ENCODE data around the gene DDX5. TPM values are rescaled to one million over a fixed set of nuclear protein-coding genes. Genes with fewer than 3 reads are reported as not detected.

The DDX5 gene
- total RNA-seq, 1 experiment from 2014 or later, result 798 TPM

DNA sequence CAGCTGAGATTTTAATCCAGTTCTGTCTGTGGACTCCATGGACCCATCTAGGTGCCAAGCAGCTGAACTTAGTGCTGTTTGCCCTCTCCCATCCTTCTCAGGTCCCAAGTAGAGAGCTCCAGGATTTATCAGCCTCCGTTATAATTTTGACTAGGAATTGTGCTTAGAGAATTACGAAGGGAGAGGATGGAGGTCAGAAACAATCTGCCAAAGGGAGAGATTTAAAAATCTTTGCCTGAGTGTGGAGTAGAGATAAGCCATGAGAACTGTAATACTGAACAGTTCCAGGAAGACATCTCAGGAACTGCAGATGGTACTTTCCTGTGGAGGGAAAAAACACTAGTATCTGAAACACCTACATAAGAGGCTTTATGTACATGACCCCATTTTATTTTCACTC, 27.7 kb upstream of the DDX5 start:
- H3K9me2 ChIP-seq (ENCODE audit: insufficient read depth), result no peaks in the 10 kb centered on the region
- H3K27me3 ChIP-seq (ENCODE audit: insufficient read depth, low read length), result no peaks in the 10 kb centered on the region
- POLR2A ChIA-PET, result interaction anchor here (1.2 to 1.8 kb wide), 2 partner anchors 28 to 36 kb away, joined by 4 to 6 read pairs; partner anchors contain the start of gene POLG2
- no peak overlapping the region for H2AFZ ChIP-seq (ENCODE audit: low read depth, low read length, poor library complexity, severe bottlenecking)
- ATAC-seq (no peak), DNase-seq (ENCODE audit: low read depth, low spot score) (no peak)
- BruUV-seq (replicated peaks), result no TSS peak
- H3K4me1 ChIP-seq (ENCODE audit: control insufficient read depth in 1 of 2, insufficient read depth in 2 of 2, low read length in 2 of 2), result no peaks in the 10 kb centered on the region
- RAD21 ChIA-PET (ENCODE audit: low non-redundant PET in 1 of 2, low total read pairs in 2 of 2, uncharacterized antibody in 2 of 2, unreplicated experiment in 2 of 2), result interaction anchor here in 1 of 2 experiments (1.0 kb wide), 1 partner anchor 114 kb away, joined by 4 read pairs; no protein-coding TSS in a partner anchor
- H3K79me2 ChIP-seq (ENCODE audit: insufficient read depth, low read length), result no peaks in the 10 kb centered on the region
- H3K9me3 ChIP-seq (ENCODE audit: control insufficient read depth in 1 of 2, insufficient read depth in 1 of 2, low read depth in 1 of 2, low read length in 2 of 2), result no peaks in the 10 kb centered on the region
- CTCF ChIA-PET, result interaction anchor here (0.7 to 2.6 kb wide), 8 partner anchors 11 to 114 kb away, joined by 3 to 34 read pairs (median 3); partner anchors contain the start of gene POLG2
- TF ChIP-seq, protein P1, sequence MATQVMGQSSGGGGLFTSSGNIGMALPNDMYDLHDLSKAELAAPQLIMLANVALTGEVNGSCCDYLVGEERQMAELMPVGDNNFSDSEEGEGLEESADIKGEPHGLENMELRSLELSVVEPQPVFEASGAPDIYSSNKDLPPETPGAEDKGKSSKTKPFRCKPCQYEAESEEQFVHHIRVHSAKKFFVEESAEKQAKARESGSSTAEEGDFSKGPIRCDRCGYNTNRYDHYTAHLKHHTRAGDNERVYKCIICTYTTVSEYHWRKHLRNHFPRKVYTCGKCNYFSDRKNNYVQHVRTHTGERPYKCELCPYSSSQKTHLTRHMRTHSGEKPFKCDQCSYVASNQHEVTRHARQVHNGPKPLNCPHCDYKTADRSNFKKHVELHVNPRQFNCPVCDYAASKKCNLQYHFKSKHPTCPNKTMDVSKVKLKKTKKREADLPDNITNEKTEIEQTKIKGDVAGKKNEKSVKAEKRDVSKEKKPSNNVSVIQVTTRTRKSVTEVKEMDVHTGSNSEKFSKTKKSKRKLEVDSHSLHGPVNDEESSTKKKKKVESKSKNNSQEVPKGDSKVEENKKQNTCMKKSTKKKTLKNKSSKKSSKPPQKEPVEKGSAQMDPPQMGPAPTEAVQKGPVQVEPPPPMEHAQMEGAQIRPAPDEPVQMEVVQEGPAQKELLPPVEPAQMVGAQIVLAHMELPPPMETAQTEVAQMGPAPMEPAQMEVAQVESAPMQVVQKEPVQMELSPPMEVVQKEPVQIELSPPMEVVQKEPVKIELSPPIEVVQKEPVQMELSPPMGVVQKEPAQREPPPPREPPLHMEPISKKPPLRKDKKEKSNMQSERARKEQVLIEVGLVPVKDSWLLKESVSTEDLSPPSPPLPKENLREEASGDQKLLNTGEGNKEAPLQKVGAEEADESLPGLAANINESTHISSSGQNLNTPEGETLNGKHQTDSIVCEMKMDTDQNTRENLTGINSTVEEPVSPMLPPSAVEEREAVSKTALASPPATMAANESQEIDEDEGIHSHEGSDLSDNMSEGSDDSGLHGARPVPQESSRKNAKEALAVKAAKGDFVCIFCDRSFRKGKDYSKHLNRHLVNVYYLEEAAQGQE (IDR thresholded peaks at IDR 0.05; ENCODE audit: low read depth), result no peak
- TF ChIP-seq SP1 (IDR thresholded peaks at IDR 0.05; ENCODE audit: low read depth), result no peak
- no peak for TF ChIP-seq ZFX (IDR thresholded peaks at IDR 0.05)
- TF ChIP-seq POLR2AphosphoS5 (IDR thresholded peaks at IDR 0.05; ENCODE audit: low read depth, low read length), result no peak; the same call in 1 of the 2 replicates
- TF ChIP-seq TCF7L2 (IDR thresholded peaks at IDR 0.05; ENCODE audit: borderline replicate concordance, extremely low read depth, insufficient read depth, insufficient read length), result no peak
- TF ChIP-seq, protein P2, sequence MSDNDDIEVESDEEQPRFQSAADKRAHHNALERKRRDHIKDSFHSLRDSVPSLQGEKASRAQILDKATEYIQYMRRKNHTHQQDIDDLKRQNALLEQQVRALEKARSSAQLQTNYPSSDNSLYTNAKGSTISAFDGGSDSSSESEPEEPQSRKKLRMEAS (IDR thresholded peaks at IDR 0.05), result no peak
- TF ChIP-seq FOSL1 (IDR thresholded peaks at IDR 0.05; ENCODE audit: low read depth), result no peak
- TF ChIP-seq, protein P3, sequence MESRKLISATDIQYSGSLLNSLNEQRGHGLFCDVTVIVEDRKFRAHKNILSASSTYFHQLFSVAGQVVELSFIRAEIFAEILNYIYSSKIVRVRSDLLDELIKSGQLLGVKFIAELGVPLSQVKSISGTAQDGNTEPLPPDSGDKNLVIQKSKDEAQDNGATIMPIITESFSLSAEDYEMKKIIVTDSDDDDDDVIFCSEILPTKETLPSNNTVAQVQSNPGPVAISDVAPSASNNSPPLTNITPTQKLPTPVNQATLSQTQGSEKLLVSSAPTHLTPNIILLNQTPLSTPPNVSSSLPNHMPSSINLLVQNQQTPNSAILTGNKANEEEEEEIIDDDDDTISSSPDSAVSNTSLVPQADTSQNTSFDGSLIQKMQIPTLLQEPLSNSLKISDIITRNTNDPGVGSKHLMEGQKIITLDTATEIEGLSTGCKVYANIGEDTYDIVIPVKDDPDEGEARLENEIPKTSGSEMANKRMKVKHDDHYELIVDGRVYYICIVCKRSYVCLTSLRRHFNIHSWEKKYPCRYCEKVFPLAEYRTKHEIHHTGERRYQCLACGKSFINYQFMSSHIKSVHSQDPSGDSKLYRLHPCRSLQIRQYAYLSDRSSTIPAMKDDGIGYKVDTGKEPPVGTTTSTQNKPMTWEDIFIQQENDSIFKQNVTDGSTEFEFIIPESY (IDR thresholded peaks at IDR 0.05; ENCODE audit: extremely low read depth, insufficient replicate concordance, low read length), result no peak
- TF ChIP-seq, protein P4, sequence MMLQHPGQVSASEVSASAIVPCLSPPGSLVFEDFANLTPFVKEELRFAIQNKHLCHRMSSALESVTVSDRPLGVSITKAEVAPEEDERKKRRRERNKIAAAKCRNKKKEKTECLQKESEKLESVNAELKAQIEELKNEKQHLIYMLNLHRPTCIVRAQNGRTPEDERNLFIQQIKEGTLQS (IDR thresholded peaks at IDR 0.05), result no peak
- TF ChIP-seq ELF1 (IDR thresholded peaks at IDR 0.05; ENCODE audit: borderline replicate concordance, low read depth), result no peak
- TF ChIP-seq RAD21 (IDR thresholded peaks at IDR 0.05; ENCODE audit: low read depth), result no peak
- no peak for TF ChIP-seq SRF (IDR thresholded peaks at IDR 0.05; ENCODE audit: low read depth)
- no peak for TF ChIP-seq POLR2A (IDR thresholded peaks at IDR 0.05; ENCODE audit: borderline replicate concordance, extremely low read depth, insufficient read depth, insufficient read length)
- TF ChIP-seq EGR1 (IDR thresholded peaks at IDR 0.05; ENCODE audit: low read depth), result no peak
- no peak for TF ChIP-seq ZNF274 (IDR thresholded peaks at IDR 0.05; ENCODE audit: low read depth, low read length)
- no peak for TF ChIP-seq JUND (IDR thresholded peaks at IDR 0.05)
- TF ChIP-seq EZH2phosphoT487 (IDR thresholded peaks at IDR 0.05; ENCODE audit: borderline replicate concordance), result no peak
- no peak for TF ChIP-seq CEBPB (IDR thresholded peaks at IDR 0.05; ENCODE audit: low read depth)
- no peak for TF ChIP-seq EZH2 (IDR thresholded peaks at IDR 0.05)
- no peak overlapping the region for H3K4me2 ChIP-seq (ENCODE audit: low read length)
- peaks cover 67 to 88% of the 10 kb centered on the region in 2 experiments for H3K36me3 ChIP-seq (ENCODE audit: control insufficient read depth in 1 of 2, insufficient read depth in 2 of 2, low read length in 2 of 2)
- no peak overlapping the region for H3K4me3 ChIP-seq (replicated peaks in 1 of 2; ENCODE audit: low read depth in 1 of 2, low read length in 2 of 2)
- no peak overlapping the region for H3K9ac ChIP-seq (ENCODE audit: low read length)
- H4K20me1 ChIP-seq (ENCODE audit: insufficient read depth), result peaks cover 6% of the 10 kb centered on the region; the same call in 1 of the 2 replicates
- intact Hi-C loops (cut with micrococcal nuclease), result no loop called here
- H3K27ac ChIP-seq (ENCODE audit: low read depth, low read length), result no peak overlapping the region
